SK-N-SH treated with all-trans-retinoic acid at 6 μM for 48 hours (cell line): ENCODE data around the gene EDIL3.

Source experiments
- ATAC-seq: fragments of 200-7000 bp; cut with Tn5 transposase; 3 replicates; pipeline ENCODE4 v1.9.1; 2020; ENCODE audit warnings: mild to moderate bottlenecking, moderate library complexity
- ARNTL ChIP-seq: fragments of 450-650 bp; formaldehyde crosslinking; IDR thresholded peaks from 2 replicates; pipeline ENCODE4 v1.5.0; 2020; ENCODE audit warnings: low read depth, mild to moderate bottlenecking, moderate library complexity, borderline replicate concordance
- BACH2 ChIP-seq: fragments of 250-450 bp; sonication (Bioruptor Pico); IDR thresholded peaks from 2 replicates; pipeline ENCODE4 v1.9.0; 2021; ENCODE audit warnings: mild to moderate bottlenecking, borderline replicate concordance
- ISL1 ChIP-seq: fragments of 250-450 bp; sonication (Bioruptor Pico); IDR thresholded peaks from 2 replicates; pipeline ENCODE4 v2.1.2; 2022; ENCODE audit warnings: mild to moderate bottlenecking, moderate library complexity
- OSR1 ChIP-seq: fragments of 250-450 bp; sonication (Bioruptor Pico); IDR thresholded peaks from 2 replicates; pipeline ENCODE4 v1.8.0; 2022; ENCODE audit warnings: moderate library complexity, mild to moderate bottlenecking, inconsistent platforms
- PPARA ChIP-seq: fragments of 250-450 bp; sonication (Bioruptor Pico); IDR thresholded peaks from 2 replicates; pipeline ENCODE4 v1.5.0; 2020; ENCODE audit warnings: mild to moderate bottlenecking, borderline replicate concordance
- SNAI2 ChIP-seq: fragments of 250-450 bp; sonication (Bioruptor Pico); IDR thresholded peaks from 2 replicates; pipeline ENCODE4 v1.5.0; 2020; ENCODE audit warnings: mild to moderate bottlenecking, moderate library complexity
- TCF4 ChIP-seq: fragments of 250-450 bp; sonication (Bioruptor Pico); IDR thresholded peaks from 2 replicates; pipeline ENCODE4 v1.8.0; 2021; ENCODE audit warnings: mild to moderate bottlenecking, moderate library complexity, borderline replicate concordance
- TOX ChIP-seq: fragments of 250-450 bp; sonication (Bioruptor Pico); IDR thresholded peaks from 2 replicates; pipeline ENCODE4 v1.8.0; 2021; ENCODE audit warnings: mild to moderate bottlenecking, moderate library complexity, borderline replicate concordance
- ZC3H10 ChIP-seq: fragments of 250-450 bp; sonication (Bioruptor Pico); IDR thresholded peaks from 2 replicates; pipeline ENCODE4 v1.5.1; 2021; ENCODE audit warnings: mild to moderate bottlenecking, moderate library complexity
- ZFP3 ChIP-seq: fragments of 250-450 bp; sonication (Bioruptor Pico); IDR thresholded peaks from 2 replicates; pipeline ENCODE4 v1.5.0; 2020; ENCODE audit warnings: mild to moderate bottlenecking, moderate library complexity
- ZFP30 ChIP-seq: fragments of 450-650 bp; formaldehyde crosslinking; IDR thresholded peaks from 2 replicates; pipeline ENCODE4 v1.5.0; 2022; ENCODE audit warnings: mild to moderate bottlenecking, moderate library complexity
- TF ChIP-seq, protein P1 (sequence below): fragments of 250-450 bp; sonication (Bioruptor Pico); IDR thresholded peaks from 2 replicates; pipeline ENCODE4 v1.5.0; 2020; ENCODE audit warnings: mild to moderate bottlenecking, moderate library complexity
- TF ChIP-seq, protein P2 (sequence below): fragments of 250-450 bp; sonication (Bioruptor Pico); IDR thresholded peaks from 2 replicates; pipeline ENCODE4 v1.8.0; 2021; ENCODE audit warnings: low read depth, mild to moderate bottlenecking, moderate library complexity, borderline replicate concordance
- TF ChIP-seq, protein P3 (sequence below): fragments of 250-450 bp; sonication (Bioruptor Pico); IDR thresholded peaks from 2 replicates; pipeline ENCODE4 v1.8.0; 2020; ENCODE audit warnings: mild to moderate bottlenecking, moderate library complexity, borderline replicate concordance
- TF ChIP-seq, protein P4 (sequence below): fragments of 250-450 bp; sonication (Bioruptor Pico); IDR thresholded peaks from 2 replicates; pipeline ENCODE4 v1.5.1; 2020; ENCODE audit warnings: low read depth, mild to moderate bottlenecking, moderate library complexity

Gene EDIL3

DNA sequence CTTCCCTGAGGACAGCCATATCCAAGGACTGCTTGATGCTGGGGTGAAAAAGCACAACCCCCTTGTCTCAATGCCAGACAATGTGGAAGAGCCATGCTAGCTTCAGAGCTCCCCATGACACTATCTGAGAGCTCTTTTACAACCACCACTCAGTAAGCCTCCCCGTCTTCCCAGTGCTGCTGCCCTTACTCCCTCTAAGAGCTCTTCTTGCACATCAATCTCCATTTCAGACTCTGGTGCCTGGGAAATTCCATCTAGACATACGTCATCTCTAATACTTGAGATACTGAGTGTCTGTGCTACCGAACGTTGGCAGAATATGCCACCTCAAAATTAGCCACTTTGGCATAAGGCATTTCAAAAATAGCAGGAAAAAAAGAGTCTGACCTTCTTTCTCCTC lies 94.5 kb downstream of the EDIL3 start:
- peak; percentile 88 for ATAC-seq
- TF ChIP-seq ZFP3 (CRISPR knock-in tag) (no peak), ISL1 (CRISPR knock-in tag) (peak; percentile 75), PPARA (CRISPR knock-in tag) (no peak), ARNTL (CRISPR knock-in tag) (no peak), BACH2 (no peak), SNAI2 (CRISPR knock-in tag) (no peak)

DNA sequence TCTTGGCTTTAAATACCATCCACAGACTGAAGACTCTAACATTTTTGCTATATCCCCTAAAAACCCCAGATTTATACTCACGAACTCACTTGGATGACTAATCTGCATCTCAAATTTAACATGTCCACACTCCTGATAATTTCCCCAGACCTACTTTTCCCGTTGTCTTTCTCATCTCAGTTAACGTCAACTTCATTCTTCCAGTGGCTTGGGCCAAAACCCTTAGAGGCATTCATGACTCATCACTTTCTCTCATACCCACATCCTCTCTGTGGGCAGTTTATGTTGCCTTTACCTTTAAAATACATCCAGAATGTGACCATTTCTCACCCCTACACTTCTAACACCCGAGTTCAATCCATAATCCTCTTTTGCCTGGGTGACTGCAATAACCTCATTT lies 96.7 kb downstream of the EDIL3 start:
- 0 out of 2 replicates have a peak, but pooled peaks have one; percentile 61 for TF ChIP-seq ZC3H10 (CRISPR knock-in tag)
- TF ChIP-seq, protein P1, sequence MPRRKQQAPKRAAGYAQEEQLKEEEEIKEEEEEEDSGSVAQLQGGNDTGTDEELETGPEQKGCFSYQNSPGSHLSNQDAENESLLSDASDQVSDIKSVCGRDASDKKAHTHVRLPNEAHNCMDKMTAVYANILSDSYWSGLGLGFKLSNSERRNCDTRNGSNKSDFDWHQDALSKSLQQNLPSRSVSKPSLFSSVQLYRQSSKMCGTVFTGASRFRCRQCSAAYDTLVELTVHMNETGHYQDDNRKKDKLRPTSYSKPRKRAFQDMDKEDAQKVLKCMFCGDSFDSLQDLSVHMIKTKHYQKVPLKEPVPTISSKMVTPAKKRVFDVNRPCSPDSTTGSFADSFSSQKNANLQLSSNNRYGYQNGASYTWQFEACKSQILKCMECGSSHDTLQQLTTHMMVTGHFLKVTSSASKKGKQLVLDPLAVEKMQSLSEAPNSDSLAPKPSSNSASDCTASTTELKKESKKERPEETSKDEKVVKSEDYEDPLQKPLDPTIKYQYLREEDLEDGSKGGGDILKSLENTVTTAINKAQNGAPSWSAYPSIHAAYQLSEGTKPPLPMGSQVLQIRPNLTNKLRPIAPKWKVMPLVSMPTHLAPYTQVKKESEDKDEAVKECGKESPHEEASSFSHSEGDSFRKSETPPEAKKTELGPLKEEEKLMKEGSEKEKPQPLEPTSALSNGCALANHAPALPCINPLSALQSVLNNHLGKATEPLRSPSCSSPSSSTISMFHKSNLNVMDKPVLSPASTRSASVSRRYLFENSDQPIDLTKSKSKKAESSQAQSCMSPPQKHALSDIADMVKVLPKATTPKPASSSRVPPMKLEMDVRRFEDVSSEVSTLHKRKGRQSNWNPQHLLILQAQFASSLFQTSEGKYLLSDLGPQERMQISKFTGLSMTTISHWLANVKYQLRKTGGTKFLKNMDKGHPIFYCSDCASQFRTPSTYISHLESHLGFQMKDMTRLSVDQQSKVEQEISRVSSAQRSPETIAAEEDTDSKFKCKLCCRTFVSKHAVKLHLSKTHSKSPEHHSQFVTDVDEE (CRISPR knock-in tag): no peak
- 0 out of 2 replicates have a peak, but pooled peaks have one; percentile 20 for TF ChIP-seq ISL1 (CRISPR knock-in tag)
- TF ChIP-seq TOX: peak; percentile 71; the same call in 1 of the 2 replicates
- peak; percentile 68 for ATAC-seq

DNA sequence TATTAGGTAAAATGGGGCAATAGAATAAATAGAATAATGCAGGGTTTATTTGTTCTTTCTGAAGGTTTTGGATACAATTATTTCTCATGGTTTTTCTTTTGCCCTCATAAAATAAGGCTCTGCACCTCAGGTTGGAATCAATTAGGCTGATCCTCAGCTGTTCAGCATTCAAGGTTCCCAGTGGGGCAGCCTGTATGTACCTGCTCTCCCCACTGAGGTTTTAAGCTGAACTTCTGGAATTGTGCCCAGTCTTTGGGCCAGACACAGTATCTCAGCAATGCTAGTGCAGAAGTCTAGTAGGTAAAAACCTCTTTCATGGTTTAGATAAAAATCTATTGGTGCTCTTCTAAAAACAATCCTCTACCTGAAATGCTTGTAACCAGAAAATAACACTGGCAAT lies 98.0 kb downstream of the EDIL3 start:
- ATAC-seq: no peak
- no peak for TF ChIP-seq ZFP3 (CRISPR knock-in tag)
- no peak for TF ChIP-seq TCF4
- TF ChIP-seq BACH2: no peak
- no peak for TF ChIP-seq ZFP30 (CRISPR knock-in tag)
- no peak for TF ChIP-seq ISL1 (CRISPR knock-in tag)
- TF ChIP-seq ZC3H10 (CRISPR knock-in tag): no peak
- TF ChIP-seq, protein P2, sequence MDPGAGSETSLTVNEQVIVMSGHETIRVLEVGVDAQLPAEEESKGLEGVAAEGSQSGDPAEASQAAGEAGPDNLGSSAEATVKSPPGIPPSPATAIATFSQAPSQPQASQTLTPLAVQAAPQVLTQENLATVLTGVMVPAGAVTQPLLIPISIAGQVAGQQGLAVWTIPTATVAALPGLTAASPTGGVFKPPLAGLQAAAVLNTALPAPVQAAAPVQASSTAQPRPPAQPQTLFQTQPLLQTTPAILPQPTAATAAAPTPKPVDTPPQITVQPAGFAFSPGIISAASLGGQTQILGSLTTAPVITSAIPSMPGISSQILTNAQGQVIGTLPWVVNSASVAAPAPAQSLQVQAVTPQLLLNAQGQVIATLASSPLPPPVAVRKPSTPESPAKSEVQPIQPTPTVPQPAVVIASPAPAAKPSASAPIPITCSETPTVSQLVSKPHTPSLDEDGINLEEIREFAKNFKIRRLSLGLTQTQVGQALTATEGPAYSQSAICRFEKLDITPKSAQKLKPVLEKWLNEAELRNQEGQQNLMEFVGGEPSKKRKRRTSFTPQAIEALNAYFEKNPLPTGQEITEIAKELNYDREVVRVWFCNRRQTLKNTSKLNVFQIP (CRISPR knock-in tag): no peak
- no peak for TF ChIP-seq SNAI2 (CRISPR knock-in tag)
- TF ChIP-seq OSR1 (CRISPR knock-in tag): no peak
- TF ChIP-seq, protein P3, sequence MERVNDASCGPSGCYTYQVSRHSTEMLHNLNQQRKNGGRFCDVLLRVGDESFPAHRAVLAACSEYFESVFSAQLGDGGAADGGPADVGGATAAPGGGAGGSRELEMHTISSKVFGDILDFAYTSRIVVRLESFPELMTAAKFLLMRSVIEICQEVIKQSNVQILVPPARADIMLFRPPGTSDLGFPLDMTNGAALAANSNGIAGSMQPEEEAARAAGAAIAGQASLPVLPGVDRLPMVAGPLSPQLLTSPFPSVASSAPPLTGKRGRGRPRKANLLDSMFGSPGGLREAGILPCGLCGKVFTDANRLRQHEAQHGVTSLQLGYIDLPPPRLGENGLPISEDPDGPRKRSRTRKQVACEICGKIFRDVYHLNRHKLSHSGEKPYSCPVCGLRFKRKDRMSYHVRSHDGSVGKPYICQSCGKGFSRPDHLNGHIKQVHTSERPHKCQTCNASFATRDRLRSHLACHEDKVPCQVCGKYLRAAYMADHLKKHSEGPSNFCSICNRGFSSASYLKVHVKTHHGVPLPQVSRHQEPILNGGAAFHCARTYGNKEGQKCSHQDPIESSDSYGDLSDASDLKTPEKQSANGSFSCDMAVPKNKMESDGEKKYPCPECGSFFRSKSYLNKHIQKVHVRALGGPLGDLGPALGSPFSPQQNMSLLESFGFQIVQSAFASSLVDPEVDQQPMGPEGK (CRISPR knock-in tag): no peak

DNA sequence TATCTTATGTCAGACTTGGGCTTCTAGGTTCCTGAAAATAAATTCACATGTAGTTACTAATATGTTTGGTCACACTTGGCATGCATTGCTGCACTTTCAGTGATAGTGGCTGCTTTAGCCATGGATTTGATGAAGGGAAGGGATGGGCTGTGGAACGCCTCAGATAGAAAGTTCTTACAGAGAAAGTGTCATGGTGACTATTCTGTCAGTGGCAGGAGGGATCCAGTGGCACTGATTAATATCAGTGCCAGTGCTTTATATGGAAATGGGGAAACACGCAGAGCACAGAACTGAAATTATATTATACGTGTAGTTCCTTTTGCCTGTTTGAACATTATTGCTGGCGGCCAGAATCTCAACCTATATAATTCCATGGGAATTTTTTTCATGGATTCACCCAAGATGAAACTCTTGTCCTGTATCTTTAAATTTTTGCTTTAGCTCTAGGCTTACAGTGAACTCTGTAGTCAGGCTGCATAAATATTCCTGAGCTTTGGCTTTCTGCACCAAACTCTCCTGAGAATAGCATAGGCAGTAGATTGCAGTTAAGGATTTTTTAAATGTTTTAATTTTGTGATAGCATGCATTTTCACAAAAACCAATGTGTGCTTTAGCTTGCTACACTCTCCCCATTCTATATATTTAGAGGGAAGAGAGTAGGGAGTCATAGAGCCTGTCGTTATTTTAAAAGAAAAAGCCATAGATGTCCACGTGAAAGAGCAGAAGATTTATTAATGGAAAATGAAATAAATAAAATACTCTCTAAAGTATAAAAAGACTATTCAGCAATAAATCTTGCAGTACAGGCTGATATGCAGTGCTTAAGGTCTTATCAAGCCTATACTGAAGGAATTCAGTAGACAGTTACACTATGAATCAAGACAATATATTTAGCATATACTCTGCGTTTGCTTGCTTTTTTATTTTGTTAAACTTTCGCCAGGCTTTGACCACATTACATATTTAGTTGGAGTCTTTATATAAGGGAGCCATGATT lies 98.7 kb downstream of the EDIL3 start:
- TF ChIP-seq, protein P4, sequence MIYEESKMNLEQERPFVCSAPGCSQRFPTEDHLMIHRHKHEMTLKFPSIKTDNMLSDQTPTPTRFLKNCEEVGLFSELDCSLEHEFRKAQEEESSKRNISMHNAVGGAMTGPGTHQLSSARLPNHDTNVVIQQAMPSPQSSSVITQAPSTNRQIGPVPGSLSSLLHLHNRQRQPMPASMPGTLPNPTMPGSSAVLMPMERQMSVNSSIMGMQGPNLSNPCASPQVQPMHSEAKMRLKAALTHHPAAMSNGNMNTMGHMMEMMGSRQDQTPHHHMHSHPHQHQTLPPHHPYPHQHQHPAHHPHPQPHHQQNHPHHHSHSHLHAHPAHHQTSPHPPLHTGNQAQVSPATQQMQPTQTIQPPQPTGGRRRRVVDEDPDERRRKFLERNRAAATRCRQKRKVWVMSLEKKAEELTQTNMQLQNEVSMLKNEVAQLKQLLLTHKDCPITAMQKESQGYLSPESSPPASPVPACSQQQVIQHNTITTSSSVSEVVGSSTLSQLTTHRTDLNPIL (CRISPR knock-in tag): no peak
- TF ChIP-seq ZC3H10 (CRISPR knock-in tag) (no peak), ISL1 (CRISPR knock-in tag) (no peak), ZFP30 (CRISPR knock-in tag) (no peak), ZFP3 (CRISPR knock-in tag) (no peak)
- ATAC-seq: no peak

DNA sequence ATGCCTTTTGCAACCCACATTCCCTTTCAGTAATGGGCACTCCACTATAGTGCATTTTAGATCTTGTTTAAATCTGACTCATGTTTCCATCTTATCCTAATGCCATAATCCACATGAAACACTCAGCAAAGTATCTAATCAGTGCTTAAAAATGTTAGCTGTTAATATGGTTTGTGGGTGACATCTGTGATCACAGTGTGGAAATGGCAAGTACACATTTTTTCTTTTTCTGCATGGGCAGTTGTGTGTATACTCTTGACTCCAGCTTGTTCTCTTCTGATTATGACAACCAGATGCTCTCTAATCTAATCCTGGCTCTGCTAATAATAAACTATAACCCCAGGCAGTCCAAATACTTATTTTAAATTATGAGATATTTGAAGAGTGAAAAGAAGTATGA lies 103.3 kb downstream of the EDIL3 start:
- ATAC-seq: no peak
- no peak for TF ChIP-seq OSR1 (CRISPR knock-in tag)
- TF ChIP-seq, protein P3 (CRISPR knock-in tag): no peak
- no peak for TF ChIP-seq TOX
- TF ChIP-seq SNAI2 (CRISPR knock-in tag): no peak
